ENCODE results near the gene RAD23B.

The RAD23B gene

DNA sequence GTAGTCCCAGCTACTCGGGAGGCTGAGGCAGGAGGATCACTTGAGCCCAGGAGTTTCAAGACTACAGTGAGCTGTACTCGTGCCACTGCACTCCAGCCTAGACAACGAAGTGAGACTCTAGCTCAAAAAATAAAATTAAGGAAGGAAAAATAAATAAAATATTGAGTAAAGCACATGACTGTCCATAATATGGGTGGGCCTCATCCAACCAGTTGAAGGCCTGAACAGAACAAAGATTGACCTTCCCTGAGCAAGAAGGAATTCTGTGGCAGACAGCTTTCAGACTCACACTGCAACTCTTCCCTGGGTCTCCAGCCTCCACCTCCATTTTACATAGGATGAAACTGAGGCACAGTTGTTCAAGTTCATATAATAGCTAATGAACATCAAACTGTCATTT, 72.3 kb downstream of the RAD23B start:
- TF ChIP-seq, protein P1, sequence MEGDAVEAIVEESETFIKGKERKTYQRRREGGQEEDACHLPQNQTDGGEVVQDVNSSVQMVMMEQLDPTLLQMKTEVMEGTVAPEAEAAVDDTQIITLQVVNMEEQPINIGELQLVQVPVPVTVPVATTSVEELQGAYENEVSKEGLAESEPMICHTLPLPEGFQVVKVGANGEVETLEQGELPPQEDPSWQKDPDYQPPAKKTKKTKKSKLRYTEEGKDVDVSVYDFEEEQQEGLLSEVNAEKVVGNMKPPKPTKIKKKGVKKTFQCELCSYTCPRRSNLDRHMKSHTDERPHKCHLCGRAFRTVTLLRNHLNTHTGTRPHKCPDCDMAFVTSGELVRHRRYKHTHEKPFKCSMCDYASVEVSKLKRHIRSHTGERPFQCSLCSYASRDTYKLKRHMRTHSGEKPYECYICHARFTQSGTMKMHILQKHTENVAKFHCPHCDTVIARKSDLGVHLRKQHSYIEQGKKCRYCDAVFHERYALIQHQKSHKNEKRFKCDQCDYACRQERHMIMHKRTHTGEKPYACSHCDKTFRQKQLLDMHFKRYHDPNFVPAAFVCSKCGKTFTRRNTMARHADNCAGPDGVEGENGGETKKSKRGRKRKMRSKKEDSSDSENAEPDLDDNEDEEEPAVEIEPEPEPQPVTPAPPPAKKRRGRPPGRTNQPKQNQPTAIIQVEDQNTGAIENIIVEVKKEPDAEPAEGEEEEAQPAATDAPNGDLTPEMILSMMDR (IDR thresholded peaks at IDR 0.05): no peak
- Histone ChIP-seq H3K36me3 (no peaks in the 10 kb centered on the region), H3K27me3 (no peaks in the 10 kb centered on the region), H3K27ac (no peak overlapping the region), H3K4me3 (ENCODE audit: low read depth in 1 of 2, low read length in 1 of 2) (no peak overlapping the region), H3K9me3 (no peaks in the 10 kb centered on the region), H3K4me1 (ENCODE audit: control insufficient read depth in 1 of 2, insufficient read depth in 1 of 2, low read depth in 1 of 2, low read length in 1 of 2) (no peaks in the 10 kb centered on the region)

DNA sequence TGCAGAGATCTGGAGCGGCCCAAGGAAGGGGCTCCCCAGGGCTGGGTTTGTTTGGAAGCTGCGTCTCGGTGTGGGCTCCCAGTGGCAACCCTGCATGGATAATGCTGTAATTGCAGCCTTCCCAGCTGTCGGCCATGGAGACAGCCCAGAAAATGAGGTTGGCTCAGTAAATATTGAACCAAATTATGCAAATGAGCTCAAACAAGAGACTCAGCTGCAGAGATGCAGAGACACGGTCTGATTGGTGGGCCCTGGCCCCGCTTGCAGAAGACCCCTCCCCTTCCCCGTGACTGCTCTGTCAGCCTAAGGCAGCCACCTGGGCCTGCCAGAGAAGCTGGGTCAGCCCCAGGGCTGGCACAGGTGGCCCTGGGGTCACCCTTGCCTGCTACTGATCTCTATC, 75.9 kb downstream of the RAD23B start:
- no peaks in the 10 kb centered on the region for H3K4me1 ChIP-seq (ENCODE audit: control insufficient read depth in 1 of 2, insufficient read depth in 1 of 2, low read depth in 1 of 2, low read length in 1 of 2)
- H3K27me3 ChIP-seq: no peaks in the 10 kb centered on the region

DNA sequence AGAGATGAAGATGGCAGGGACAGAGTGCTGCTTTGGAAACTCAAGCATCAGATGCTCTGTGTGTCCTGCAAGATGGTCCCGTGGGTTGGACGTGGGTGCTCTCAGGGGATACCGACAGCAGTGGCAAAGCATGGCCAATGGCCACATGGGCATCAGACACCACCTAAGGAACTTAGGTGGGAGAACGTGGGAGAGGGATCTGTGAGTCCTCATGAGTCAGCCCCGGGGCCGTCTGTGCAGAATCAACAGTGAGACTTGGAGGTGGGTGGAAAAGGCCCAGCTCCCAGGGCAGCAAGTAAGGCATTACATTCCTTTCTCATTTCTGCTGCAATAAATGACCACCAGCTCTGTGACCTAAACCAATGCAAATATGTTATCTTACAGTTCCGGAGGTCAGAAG, 77.0 kb downstream of the RAD23B start:
- no peaks in the 10 kb centered on the region for H3K9me3 ChIP-seq
- H3K4me3 ChIP-seq (ENCODE audit: low read depth in 1 of 2, low read length in 1 of 2): no peak overlapping the region
- H3K27me3 ChIP-seq: no peaks in the 10 kb centered on the region
- H3K27ac ChIP-seq: no peak overlapping the region
- no peaks in the 10 kb centered on the region for H3K4me1 ChIP-seq (ENCODE audit: control insufficient read depth in 1 of 2, insufficient read depth in 1 of 2, low read depth in 1 of 2, low read length in 1 of 2)
- H3K36me3 ChIP-seq: no peaks in the 10 kb centered on the region
- TF ChIP-seq, protein P1 (IDR thresholded peaks at IDR 0.05): no peak

More for the DNA sequence above, 75.9 kb downstream of the RAD23B start:
- no peaks in the 10 kb centered on the region for H3K9me3 ChIP-seq
- no peak overlapping the region for H3K27ac ChIP-seq
- no peak overlapping the region for H3K4me3 ChIP-seq (ENCODE audit: low read depth in 1 of 2, low read length in 1 of 2)
- no peaks in the 10 kb centered on the region for H3K36me3 ChIP-seq
- TF ChIP-seq, protein P1 (IDR thresholded peaks at IDR 0.05): no peak

DNA sequence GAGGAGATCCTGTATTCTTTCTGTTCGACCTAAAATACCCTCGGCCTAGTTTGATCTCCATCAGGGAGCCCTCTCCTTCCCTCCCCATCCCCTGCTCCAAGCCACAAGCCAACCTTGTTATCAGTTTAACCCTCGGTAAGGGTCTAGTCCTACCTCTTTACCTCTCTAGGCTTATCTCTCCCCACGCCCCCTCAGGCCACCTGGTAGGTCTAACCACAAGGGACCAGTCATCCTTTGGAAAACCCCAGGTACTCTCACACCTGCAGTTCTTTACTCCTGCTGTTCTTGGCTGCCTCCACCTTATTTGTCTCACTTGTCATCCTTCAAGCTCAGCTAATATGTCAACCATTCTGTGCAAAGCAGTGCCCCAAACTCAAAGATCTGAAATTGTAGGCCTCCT, 78.7 kb downstream of the RAD23B start:
- Histone ChIP-seq H3K4me3 (ENCODE audit: low read depth in 1 of 2, low read length in 1 of 2) (no peak overlapping the region), H3K4me1 (ENCODE audit: control insufficient read depth in 1 of 2, insufficient read depth in 1 of 2, low read depth in 1 of 2, low read length in 1 of 2) (no peaks in the 10 kb centered on the region), H3K9me3 (no peaks in the 10 kb centered on the region), H3K27me3 (no peaks in the 10 kb centered on the region), H3K36me3 (no peaks in the 10 kb centered on the region), H3K27ac (no peak overlapping the region)
- TF ChIP-seq, protein P1 (IDR thresholded peaks at IDR 0.05): no peak

DNA sequence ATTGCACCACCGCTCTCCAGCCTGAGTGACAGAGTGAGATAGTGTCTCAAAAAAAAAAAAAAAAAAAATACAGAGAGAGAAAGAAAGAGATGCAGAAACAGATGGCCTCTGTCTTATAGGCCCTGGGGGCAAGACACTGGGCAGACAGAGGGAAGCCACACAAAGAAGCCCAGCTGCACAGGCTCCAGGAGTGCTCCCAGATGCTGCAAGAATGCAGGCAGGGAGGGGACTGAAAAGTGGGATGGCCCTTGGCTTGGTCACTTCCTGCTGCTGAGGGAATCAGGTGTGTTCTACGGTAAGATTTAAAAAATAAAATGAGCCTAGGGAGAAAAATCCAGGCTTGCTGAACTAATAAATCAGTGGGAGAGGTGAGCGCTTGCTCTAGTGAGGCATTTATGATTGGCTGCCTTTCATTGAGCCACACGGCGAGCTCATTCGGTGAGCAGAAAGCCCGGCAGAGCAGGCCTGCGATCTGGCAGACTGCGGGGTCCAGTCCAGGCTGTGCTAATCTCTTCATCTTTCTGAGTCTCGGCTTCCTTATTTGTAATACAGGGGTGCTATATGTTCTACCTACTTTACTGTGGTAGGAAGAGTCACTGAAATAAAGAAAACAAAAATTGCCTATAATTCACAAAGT, 80.6 kb downstream of the RAD23B start:
- Histone ChIP-seq H3K27me3 (no peaks in the 10 kb centered on the region), H3K4me3 (ENCODE audit: low read depth in 1 of 2, low read length in 1 of 2) (no peak overlapping the region), H3K9me3 (no peaks in the 10 kb centered on the region), H3K36me3 (no peaks in the 10 kb centered on the region), H3K27ac (no peak overlapping the region), H3K4me1 (ENCODE audit: control insufficient read depth in 1 of 2, insufficient read depth in 1 of 2, low read depth in 1 of 2, low read length in 1 of 2) (no peaks in the 10 kb centered on the region)
- TF ChIP-seq, protein P1 (IDR thresholded peaks at IDR 0.05): no peak

Measured in neutrophil (primary cell).